NCI-H146 treated with DMSO at 0.1 percent for 48 hours (cell line): ENCODE results near the gene ABHD6.
A peak's percentile ranks its signal among the peaks of the same experiment; 100 is the strongest.
"Not testable (repeated sequence)": the region's sequence is repeated elsewhere in the genome, so short reads cannot be mapped to it uniquely, and the experiment has no call there.

ENCODE experiments used
- DNase-seq: peaks from one replicate; lab custom pipeline; 2025; ENCODE audit not compliant: unreplicated experiment; lab: John Stamatoyannopoulos, UW

Gene ABHD6

GRCh38 chr3:58207954-58208353, 29.6 kb upstream of the ABHD6 start:
- DNase-seq = no peak

GRCh38 chr3:58209933-58210332, 27.7 kb upstream of the ABHD6 start:
- DNase-seq = no peak

GRCh38 chr3:58210761-58211460, 26.7 kb upstream of the ABHD6 start, which contains the start of gene DNASE1L3:
DNASE1L3 (minus strand) TSS chr3:58210972; CDS start chr3:58210906, 66 bp downstream.
- DNase-seq = no peak

GRCh38 chr3:58214484-58215316, 22.9 kb upstream of the ABHD6 start:
- DNase-seq = no peak

- DNase-seq = no peak
These were observed 22.1 kb upstream of the ABHD6 start for GRCh38 chr3:58215317-58216025.

GRCh38 chr3:58216496-58217195, 20.9 kb upstream of the ABHD6 start:
- DNase-seq = no peak

GRCh38 chr3:58217209-58217811, 20.3 kb upstream of the ABHD6 start:
- peak; percentile 61 for DNase-seq

- DNase-seq = no peak
These were observed 18.7 kb upstream of the ABHD6 start for GRCh38 chr3:58218904-58219303.

- DNase-seq = no peak
These were observed 15.3 kb upstream of the ABHD6 start for GRCh38 chr3:58222161-58222724.

GRCh38 chr3:58223855-58224254, 13.7 kb upstream of the ABHD6 start:
- DNase-seq = no peak

GRCh38 chr3:58227933-58228332, 9.7 kb upstream of the ABHD6 start:
- not testable (repeated sequence) for DNase-seq

GRCh38 chr3:58230876-58231552, 6.6 kb upstream of the ABHD6 start:
- no peak for DNase-seq

- no peak for DNase-seq
These were observed 5.9 kb upstream of the ABHD6 start for GRCh38 chr3:58231666-58232065.

GRCh38 chr3:58234516-58234931, 3.1 kb upstream of the ABHD6 start:
- DNase-seq = no peak

- DNase-seq = no peak
These were observed 1.6 kb upstream of the ABHD6 start for GRCh38 chr3:58235970-58236369.

GRCh38 chr3:58236527-58237237, 910 bp upstream of the ABHD6 start:
- DNase-seq = no peak

GRCh38 chr3:58237941-58238681, 519 bp downstream of the ABHD6 start:
- DNase-seq = no peak

- no peak for DNase-seq
These were observed 1.2 kb downstream of the ABHD6 start for GRCh38 chr3:58238830-58239229.
